CD4-positive, alpha-beta T cell treated with Interferon gamma for 1 hour (primary cell): ENCODE data around the gene ERGIC1.
"Not testable (repeated sequence)": the region's sequence is repeated elsewhere in the genome, so short reads cannot be mapped to it uniquely, and the experiment has no call there.

Source experiments
- DNase-seq: peaks from one replicate; pipeline ENCODE4 v3.0.0-alpha.2; 2020

Gene ERGIC1

DNA sequence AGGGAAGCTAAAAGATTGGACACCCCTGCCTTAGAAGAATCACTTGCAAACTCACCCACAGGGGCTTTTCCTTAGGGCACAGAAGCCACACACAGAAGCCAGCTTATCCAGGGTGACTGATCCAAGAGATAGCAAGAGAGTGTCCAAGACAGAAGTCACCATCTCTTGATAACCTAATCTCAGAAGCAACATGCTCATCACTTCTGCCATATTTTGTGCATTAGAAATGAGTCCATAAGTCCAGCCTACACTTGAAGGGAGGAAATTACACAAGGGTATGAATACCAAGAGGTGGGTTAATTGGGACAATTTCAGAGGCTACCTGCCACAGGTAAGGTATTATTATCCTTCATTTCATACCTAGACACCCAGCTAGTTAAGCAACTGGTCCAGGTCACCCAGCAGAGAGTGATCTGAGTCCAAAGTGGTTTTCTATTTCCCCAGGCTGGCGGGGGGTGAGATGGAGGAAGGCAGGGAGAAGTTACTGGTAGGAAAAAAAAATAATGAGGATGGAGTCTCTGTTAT is 3.7 kb upstream of the ERGIC1 start:
- DNase-seq, result no peak

DNA sequence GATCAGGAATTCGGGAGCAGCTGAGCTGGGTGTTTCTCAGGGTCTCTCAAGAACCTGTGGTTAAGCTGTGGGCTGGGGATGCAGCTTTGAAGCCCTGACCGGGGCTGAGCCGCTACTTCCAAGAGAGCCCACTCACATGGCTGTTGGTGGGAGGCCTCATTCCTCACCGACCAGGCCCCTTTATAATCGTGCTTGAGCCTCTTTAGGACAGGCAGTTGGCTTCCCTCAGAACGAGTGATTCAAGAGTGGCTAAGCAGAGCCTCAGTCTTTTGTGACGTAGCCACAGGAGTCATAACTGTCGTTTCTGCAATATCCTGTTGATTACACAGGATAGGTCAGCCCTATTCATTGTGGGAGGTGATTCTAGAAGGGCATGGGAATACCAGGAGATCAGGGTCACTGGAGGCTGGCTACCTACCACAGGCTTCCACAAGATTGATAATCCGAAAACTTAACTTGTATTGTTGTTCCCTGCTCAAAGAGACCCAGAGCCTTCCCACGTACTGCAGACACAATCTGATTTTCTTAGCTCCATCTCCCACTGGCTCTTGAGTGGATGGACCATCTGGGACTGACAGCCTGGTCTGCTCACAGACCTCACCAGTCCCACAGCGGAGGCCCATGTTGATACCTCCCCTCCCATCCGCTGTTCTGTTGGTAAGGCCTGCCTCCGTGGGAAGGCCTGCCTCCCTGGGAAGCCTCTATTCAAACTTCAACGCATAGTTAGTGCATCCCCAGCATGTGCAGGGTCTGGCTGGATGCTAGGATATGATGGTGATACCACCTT is 3.0 kb upstream of the ERGIC1 start:
- peak; percentile 26 for DNase-seq

DNA sequence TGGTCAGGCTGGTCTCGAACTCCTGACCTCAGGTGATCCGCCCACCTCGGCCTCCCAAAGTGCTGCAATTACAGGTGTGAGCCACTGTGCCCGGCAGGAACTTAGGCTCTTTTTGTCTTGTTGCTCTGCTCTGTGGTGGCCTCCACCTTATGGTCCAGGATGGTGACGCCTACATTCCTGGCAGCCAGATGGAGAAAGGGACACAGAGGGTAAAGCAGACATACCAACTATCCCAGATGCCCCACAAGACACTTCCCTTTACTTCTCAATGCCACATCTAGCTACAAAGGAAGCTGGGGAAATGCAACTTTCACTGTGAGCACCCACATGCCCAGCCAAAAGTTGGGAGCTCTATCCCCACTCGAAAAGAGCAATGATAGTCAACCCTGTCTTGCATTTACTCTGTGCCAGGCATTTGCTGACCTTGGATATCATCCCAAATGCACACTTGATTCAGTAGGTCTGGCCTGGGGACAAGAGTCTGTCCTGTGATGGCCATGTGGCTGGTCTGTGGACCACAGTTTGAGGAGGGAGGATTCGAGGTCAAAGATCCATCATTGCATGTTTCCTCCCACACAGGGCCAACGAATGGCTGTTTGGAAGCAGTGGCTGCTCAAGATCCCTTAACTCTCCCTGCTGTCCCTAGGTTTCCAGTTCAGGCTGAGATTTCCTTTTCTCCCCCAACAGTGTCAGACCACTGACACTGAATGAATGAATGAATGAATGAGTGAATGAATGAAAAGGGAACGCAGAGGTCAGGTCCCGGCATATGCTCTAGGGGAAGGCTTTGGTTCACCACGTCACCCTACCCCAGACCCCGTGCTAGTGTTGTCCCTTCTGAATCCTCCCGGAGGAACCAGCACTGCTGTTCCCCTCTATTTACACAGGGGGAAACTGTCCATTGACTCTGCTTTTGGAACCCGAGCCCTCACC is 1.4 kb upstream of the ERGIC1 start:
- no peak for DNase-seq

DNA sequence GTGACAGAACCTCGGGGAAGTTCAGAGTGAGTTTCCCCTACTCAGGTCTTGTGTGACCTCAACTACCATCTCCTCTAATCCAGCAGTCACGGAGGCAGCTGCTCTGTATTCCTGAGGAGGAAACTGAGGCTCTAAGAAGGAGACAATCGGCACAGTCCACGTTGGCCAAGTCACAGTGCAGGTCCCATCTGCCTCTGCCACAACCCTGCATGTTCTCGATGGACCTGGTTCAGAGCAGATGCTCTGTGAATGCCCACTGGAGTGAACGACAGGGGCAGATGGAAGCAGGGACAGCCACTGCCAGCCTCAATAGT is 722 bp upstream of the ERGIC1 start:
- no peak for DNase-seq

DNA sequence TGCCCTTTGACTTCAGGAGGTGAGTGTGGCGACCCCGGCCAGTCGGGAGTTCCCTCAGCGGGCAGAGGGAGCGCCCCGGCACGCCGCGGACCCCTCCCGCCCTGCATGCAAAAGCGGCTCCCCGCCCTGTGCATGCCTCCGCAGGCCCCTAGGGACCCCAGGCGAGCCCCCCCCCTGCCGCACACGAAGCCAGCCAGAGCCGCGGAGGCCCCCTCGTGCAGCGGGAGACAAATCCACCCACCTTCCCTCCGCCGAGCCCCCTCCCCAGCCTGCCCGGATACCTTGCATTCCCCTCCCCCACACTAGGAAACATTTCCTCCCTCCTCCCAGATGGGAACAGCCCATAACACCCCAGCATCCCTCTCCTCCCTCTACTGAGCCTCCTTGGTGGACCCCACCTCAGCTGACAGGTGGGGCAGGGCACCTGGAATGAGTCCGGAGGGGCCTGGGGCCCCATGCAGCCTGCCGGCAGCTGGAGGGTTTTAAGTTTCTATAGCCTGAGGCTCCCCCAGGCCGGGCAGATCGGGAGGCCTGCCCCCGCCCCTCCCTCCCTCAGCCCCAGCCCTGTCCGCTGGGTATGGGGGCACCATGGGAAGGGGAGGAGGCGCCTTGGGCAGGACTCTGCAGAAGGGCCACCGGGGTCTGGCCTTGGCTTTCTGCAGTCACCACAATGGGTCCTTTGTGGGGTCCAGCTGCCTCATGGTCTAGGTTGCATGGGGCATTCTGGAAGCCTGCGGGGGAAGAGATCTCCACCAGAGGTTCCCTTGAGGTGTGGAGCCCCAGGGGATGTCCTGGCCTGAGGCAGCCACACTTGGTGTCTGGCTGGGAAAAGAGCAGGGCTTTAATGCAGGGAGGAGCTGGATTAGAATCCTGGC is 601 bp downstream of the ERGIC1 start:
- no peak for DNase-seq

DNA sequence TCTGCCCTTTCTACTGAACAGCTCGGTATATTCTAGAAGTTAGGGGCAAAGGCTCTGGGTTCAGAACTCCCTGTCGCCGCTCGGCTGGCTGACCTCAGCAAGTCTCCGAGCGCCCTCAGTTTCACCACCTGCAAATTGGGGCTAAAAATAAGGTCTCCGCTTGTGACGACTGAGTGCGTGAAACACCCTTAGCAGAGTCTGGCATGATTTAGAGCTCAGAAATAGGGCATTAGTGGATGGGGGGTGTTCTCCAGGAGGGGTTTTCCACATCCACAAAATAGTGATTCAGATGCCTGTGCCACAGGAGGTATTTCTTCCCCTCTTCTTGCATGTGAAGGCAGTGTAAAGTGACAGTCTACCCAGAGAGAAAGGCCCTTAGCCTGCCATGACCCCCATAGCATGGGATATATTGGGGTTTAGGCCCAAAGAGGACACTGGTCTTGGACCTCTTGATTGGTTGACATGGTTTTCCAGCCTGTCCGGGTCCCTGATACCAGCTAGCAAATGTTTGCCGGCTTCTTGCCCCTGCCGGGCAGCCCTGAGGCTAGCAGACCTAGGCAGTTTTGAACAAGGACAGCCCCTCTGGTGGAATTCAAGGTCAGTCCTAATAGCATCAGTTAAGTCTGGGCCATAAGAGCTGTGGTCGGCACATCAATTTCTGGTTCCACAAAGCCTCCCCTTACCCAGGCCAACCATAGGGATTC is 1.4 kb downstream of the ERGIC1 start:
- peak; percentile 37 for DNase-seq

DNA sequence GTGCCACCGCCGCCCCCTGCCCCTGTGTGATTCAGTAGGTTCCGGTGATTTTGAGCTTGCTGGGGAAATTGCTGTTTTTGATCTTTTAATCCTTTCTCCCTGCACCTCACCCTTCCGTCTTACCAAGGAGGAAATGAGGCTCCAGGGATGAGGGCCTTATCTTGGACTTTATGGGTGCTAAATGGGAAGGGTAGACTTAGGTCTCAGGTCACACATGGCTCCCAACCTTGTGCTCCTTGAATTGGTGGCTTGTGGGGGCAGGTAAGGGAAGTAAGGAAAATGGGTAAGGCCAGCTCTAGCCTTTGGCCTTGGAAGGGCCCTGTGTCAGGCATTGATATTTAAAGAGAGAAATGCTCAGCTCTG is 1.9 kb downstream of the ERGIC1 start:
- no peak for DNase-seq

DNA sequence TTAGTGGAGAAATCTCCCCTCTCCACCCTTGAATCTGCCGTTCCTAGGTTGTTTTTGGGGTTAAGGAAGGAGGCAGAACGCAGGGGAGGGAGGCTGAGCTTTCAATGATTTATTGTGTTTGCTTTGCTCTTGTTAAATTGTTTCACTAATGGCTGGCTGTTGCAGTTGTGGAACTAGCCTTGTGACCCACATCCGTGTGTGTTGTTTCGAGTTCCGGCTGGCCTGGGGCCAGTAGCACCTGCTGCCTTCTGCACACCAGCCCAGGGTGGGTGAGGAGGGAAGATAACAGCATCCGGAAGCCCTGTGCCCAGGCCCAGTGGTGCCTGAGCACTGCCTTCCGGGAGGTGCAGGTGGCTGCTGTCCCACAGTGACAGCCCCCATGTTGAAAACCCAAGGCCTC is 3.6 kb downstream of the ERGIC1 start:
- DNase-seq, result peak; percentile 73

DNA sequence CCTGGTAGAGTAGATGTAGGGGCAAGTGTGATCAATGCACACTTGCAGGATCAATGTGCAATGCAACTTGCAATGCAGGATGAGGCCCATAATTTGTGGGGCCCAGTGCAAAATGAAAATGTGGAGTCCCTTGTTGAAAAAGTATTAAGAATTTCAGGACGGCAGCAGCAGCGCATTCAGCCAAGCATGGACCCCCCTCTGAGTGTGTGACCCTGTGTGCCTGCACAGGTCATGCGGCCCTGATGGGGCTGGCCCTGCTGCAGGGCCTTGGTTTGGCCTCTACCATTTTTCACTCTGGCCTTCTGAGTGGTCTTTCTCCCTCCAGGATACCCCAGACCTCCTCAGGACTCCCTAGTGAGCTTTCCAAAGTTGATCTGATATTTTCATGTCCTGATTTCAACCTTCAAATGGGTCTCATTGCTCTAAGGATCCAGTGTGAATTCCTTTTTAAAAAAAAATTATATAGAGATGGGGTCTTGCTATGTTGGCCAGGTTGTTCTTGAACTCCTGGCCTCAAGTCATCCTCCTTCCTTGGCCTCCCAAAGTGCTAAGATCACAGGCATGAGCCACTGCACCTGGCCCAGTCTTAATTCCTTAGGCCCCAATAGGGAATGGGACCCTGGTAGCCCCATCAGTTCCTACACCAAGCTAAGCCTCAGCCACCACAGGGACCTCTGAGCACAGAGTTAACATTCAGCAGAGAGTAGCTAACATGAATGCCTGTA is 4.3 kb downstream of the ERGIC1 start:
- DNase-seq, result no peak

DNA sequence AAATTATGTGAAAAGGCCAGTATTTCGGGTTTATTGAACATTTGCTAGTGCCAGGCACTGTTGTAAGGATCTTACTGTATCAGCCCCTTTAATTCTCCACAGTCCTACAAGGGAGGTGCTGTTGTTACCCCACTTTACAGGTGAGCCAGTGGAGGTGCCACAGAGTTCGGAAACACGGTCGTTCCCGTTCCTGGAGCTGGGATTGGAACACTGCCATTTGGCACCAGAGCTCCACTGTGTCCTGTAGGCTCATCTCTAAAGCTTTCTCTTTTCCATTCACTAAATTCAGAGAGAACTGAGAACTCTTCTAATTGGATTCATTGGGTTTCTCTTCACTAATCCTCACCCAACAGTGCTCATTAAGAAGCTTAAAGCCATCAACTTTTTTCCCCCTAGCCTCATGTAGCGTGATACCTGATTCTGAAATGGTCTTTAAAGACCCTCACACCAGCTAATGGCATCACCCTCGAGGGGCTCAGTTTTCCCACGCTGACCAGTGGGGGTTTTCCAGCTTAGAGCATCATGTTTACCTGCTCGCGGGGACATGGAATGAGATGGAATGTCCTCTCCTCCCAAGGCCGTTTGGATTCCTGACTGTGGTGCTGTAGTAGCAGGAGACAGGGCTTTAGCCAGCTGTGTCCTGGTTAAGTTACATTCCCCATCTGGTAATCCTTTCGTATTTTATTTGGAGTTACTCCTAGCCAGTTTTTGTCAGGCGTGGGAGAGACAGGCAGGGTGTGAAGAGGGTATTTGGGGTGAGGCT is 5.8 kb downstream of the ERGIC1 start:
- no peak for DNase-seq

DNA sequence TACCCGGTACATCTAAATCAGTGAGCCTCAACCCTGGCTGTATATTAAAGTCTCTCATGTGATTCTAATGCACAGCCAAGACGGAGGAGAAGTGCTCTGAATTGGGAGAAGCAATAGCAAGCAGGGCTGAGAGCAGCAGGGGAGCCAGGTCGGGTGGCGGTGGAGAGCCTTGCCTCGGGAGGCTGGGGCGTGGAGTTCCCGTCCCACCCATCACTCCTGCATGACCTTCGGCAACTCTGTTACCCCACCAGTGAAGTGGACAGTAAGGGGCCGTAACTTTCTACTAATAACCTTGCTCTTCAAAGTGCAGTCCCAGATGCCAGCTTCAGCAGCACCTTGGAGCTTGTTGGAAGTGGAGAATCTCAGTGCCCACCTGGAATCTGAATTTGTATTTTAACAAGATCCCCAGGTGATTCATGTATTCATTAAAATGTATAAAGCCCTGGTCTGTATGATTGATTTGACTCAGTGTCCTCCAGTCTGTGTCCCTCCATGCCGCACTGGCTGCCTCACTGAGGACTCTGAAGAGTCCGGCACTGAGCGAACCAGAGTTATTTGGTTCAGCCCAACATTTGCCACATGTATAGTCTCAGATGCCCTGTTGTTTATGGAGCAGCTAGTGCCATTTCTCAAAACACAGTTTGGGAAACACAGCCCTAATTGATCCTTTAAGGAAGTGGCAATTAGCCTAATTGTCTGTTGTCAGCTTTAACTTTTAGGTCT is 6.5 kb downstream of the ERGIC1 start:
- DNase-seq, result no peak

DNA sequence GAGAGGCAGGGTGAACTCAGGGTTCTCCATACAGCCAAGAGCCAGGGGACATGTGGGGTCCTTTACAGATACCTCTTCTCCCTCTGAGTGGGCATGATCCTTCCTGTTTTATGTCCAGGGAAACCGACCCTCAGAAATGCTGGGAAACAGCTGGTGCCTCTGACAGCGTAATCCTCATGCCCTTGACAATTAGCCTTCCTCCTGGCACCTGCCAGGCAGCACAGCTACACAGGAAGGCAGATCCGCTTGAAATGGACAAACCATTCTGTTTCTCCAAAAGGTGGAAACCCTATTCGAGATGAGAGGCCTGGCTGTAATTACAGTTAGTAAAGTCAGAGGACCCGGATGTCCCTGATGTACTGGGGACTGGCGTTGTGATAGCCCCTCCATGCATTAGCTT is 7.2 kb downstream of the ERGIC1 start:
- no peak for DNase-seq

DNA sequence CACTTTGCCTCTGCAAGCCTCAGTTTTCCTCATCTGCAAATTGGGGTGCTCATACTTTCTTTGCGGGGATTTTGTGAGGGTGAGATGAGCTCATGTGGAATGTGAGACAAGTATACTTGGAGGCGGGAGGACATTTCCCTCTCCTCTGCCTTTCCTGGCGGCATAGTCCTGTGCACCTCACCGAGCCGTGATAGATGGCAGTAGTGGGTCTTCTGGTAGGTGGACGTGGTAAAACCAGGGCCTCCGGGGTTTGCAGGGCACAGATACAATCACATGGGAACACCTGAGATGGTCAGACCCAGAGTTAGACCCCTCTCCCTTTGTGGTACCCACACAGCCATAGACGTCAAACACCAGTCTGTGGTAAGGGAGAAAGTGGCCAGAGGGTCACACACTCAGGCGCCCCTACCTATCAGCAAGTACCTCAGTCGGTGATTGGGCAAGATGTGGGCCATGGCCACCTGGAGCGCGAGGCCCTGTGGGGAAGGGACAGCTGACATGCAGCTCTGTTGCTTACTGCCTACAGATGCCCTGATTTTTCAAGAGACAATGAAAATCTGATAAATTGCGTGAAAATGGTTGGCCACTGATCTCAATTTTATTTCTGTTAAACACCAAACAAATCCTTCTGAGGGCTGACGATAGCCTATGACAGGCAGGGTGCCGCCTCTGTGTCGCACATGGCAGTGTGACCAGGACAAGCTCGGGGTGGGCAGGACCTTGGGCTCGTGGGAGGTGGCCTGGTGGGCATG is 9.9 kb downstream of the ERGIC1 start:
- no peak for DNase-seq

DNA sequence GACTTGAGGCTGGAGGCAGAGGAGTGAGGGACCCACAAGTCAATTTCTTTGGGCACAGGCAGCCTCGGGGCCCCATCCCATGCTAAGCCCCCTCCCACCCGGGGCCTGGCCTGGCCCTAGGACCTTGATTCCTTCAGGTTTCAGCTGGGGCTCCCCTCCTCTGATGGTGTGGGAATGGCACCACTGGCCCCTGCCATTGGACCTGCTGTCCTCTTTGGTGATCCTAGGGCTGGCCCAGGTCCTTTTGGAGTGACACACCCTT is 10.5 kb downstream of the ERGIC1 start:
- DNase-seq, result no peak

DNA sequence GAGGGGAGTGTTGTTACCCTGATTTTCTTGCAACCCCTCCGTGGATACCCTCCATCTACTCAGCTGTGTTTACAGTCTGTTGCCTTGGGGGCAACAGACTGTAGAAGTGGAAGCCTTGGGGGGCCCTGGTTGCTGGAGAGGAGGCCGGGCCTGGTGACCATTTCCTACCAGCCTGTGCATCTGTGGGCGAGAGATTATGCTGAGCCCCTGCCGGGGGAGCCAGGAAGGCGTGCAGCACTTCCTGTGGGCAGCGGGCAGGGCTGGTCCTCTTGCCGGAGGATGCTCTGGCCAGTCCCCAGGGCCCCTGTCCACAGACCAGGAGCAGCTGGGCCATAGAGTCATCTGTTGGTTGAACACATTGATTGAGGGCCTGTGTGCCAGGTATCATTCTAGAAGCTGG is 11.1 kb downstream of the ERGIC1 start:
- no peak for DNase-seq

DNA sequence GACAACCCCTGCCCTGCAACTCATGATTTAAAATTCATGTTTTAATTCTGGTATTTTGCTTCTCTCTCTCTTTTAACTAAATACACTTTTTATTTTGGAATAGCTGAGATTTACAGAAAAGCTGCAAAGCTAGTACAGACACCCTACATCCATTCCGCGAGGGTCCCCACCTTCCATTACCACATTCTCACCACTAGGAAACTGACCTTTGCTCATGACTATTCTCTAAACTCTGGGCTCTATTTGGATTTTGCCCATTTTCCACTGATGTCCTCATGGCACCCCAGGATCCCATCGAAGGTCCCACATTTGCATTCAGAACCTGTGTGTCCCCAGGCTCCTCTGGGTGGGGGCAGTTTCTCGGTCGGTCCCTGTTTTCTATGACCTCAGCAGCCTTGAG is 11.5 kb downstream of the ERGIC1 start:
- DNase-seq, result no peak

DNA sequence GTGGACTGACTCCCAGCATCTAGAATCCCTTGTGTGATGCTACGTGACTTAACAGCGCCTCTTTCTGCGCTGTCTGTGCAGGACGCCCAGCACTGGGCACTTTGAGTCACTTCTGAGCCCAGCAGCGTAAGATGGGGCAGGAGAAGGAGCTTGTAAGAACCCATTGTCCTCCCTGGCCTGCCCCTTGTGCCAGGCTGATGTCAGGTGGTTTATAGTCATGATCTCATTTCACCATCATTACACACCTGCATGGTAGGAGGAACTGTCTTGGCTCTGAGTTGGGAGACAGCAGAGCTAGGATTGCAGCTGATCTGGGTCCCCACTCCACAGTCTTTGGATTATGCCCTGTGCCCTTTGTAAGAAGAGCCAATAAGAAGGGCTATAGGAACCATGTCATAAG is 12.2 kb downstream of the ERGIC1 start:
- DNase-seq, result no peak

DNA sequence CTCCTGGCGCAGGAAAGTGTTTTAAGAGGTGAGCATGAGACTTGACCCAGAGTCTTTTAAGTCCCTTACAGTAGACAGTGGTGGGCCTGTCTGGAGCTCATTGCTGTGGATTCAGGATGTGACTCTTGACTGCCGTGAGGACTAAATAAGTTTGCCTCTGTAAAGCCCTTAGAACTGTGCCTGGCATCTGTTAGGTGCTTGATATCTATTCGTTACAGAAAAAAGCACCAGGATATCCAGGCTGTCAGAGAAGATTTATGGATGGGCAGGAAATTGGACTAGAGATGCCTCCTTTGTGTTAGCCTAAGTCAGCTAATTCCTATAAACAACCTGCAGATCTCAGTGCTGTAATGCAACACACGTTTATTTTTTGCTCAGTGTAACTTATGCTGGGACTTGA is 12.6 kb downstream of the ERGIC1 start:
- DNase-seq, result no peak

DNA sequence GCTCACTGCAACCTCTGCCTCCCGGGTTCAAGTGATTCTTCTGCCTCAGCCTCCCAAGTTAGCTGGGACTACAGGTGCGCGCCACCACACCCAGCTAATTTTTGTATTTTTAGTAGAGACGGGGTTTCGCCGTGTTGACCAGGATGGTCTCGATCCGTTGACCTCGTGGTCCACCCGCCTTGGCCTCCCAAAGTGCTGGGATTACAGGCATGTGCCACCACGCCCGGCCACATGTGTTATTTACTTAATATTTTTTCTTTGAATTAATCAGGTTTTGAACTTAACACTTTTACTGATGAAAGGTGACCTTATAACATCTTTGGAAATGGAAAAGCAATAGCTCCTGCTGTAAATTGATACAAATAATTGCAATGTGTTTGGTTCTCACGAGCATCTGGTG is 13.5 kb downstream of the ERGIC1 start:
- DNase-seq, result not testable (repeated sequence)

DNA sequence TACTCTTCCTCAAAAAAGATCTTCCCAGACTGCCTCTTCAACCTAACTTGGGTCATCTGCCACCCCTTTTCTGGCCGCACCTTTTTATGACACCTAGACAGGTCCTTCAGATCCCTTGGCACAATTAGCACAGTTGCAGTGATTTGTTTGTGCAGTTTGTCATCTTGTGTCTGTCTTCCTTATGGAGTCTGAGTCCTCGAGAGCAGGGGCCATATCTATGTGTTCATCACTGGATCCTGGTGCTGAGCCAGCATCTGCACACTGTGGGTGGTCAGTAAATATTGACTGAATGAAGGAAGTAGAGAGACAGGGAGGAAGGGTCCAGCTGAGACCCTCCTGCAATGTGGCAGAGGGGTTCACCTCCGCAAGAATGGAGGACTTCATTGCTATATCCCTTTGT is 14.4 kb downstream of the ERGIC1 start:
- DNase-seq, result no peak
